Liver (tissue), 2 donors: ENCODE data around the gene ACOT11.

Experiments
- CTCF ChIP-seq: fragments of 150-350 bp; IDR thresholded peaks from 2 replicates; pipeline ENCODE4 v1.5.1; 2017; ENCODE audit warnings: improper control_type of control experiment, low read depth, low read length; ENCODE audit not compliant: missing input control
- MAX ChIP-seq: IDR thresholded peaks from 2 replicates; pipeline ENCODE4 v1.6.1; 2016; ENCODE audit warnings: antibody characterized with exemption
- YY1 ChIP-seq: IDR thresholded peaks from 2 replicates; pipeline ENCODE4 v1.6.1; 2016; ENCODE audit warnings: antibody characterized with exemption, mild to moderate bottlenecking
- donor health status: healthy.

GRCh38 chr1:54583871-54584270 is 35.8 kb downstream of the ACOT11 start:
- TF ChIP-seq CTCF, result no peak
- TF ChIP-seq MAX, result no peak
- TF ChIP-seq YY1, result no peak
